ENCODE data around the gene SYTL5.

Gene SYTL5

DNA sequence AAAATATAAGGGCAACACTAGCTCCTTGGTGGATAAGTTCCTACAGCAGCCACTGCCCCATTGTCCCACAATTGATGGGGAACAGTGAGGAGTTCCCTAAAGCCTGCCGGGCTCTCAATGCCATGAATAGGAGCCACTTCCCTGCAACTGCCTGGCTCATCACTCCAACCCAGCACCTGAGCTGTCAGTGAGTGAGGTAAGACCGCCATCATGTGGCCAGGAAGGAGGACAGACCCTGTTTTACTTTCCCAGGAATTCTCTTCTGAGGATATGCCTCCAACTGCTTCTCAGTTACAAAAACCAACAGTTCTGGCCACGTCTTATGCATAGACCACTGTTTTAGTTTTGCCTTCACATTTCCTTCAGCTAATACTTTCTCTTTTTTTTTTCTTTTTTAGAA lies 168.8 kb downstream of the SYTL5 start:
- peak; percentile 48 for DNase-seq (ENCODE audit: low read depth, low spot score)
- H3K4me1 ChIP-seq (ENCODE audit: insufficient read depth, insufficient read length): peaks cover 3% of the 10 kb centered on the region
- no peak overlapping the region for H3K4me3 ChIP-seq (ENCODE audit: insufficient read length, low read depth)
- no peaks in the 10 kb centered on the region for H3K9me3 ChIP-seq (ENCODE audit: insufficient read depth, low read length)
- no peaks in the 10 kb centered on the region for H3K27me3 ChIP-seq (ENCODE audit: insufficient read depth, insufficient read length)
- peaks cover 2% of the 10 kb centered on the region for H3K36me3 ChIP-seq (ENCODE audit: insufficient read depth, insufficient read length, low read length)
- TF ChIP-seq SUZ12 (IDR thresholded peaks at IDR 0.05; ENCODE audit: extremely low read depth, insufficient read depth, insufficient read length) (no peak), ZNF274 (IDR thresholded peaks at IDR 0.05; ENCODE audit: low read depth, low read length) (no peak), YY1 (IDR thresholded peaks at IDR 0.05; ENCODE audit: insufficient read depth, insufficient read length) (no peak)
- no peak overlapping the region for H3K9ac ChIP-seq (ENCODE audit: insufficient read length, low read depth)

DNA sequence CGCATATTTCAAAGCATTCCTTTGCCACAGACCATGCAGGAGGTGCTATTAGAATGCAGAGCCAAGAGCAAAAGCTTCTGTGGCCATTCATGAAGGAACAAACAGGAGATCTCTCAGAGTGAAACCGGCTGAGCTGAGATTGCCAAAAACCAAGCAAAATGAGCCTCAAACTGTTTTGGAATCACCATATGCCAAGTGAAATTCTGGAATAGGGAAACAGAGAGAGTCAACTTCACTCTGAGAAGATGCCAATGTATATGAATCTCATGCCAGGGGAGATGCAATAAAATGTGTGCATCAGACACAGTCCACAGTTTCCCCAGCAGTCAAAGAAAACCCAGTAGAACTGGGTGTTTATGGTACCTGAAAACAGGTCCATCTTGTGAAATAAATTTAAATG lies 172.0 kb downstream of the SYTL5 start:
- DNase-seq (ENCODE audit: low read depth, low spot score): no peak
- TF ChIP-seq YY1 (IDR thresholded peaks at IDR 0.05; ENCODE audit: insufficient read depth, insufficient read length) (no peak), ZNF274 (IDR thresholded peaks at IDR 0.05; ENCODE audit: low read depth, low read length) (no peak), SUZ12 (IDR thresholded peaks at IDR 0.05; ENCODE audit: extremely low read depth, insufficient read depth, insufficient read length) (no peak)
- Histone ChIP-seq H3K36me3 (ENCODE audit: insufficient read depth, insufficient read length, low read length) (peaks cover 2% of the 10 kb centered on the region), H3K9ac (ENCODE audit: insufficient read length, low read depth) (no peak overlapping the region), H3K4me1 (ENCODE audit: insufficient read depth, insufficient read length) (no peaks in the 10 kb centered on the region), H3K4me3 (ENCODE audit: insufficient read length, low read depth) (no peak overlapping the region), H3K27me3 (ENCODE audit: insufficient read depth, insufficient read length) (no peaks in the 10 kb centered on the region), H3K9me3 (ENCODE audit: insufficient read depth, low read length) (no peaks in the 10 kb centered on the region)
